Fibroblast of lung (primary cell): ENCODE results near the gene NOL4L.

ENCODE experiments used
- EZH2 ChIP-seq: IDR thresholded peaks from 2 replicates; pipeline ENCODE4 v1.5.1; 2012; ENCODE audit warnings: low read length, control low read depth, mild to moderate bottlenecking; ENCODE audit errors: missing control alignments
- TF ChIP-seq, protein P1 (sequence below), 2 donors: IDR thresholded peaks in 1 of 2; conservative IDR thresholded peaks in 1 of 2; 1 replicate in 1 of 2; 2 replicates in 1 of 2; pipeline ENCODE4 v1.5.1; 2011 to 2012; ENCODE audit warnings: low read length in 2 of 2, control low read depth in 1 of 2, inconsistent platforms in 1 of 2, low read depth in 1 of 2, mild to moderate bottlenecking in 1 of 2

DNA sequence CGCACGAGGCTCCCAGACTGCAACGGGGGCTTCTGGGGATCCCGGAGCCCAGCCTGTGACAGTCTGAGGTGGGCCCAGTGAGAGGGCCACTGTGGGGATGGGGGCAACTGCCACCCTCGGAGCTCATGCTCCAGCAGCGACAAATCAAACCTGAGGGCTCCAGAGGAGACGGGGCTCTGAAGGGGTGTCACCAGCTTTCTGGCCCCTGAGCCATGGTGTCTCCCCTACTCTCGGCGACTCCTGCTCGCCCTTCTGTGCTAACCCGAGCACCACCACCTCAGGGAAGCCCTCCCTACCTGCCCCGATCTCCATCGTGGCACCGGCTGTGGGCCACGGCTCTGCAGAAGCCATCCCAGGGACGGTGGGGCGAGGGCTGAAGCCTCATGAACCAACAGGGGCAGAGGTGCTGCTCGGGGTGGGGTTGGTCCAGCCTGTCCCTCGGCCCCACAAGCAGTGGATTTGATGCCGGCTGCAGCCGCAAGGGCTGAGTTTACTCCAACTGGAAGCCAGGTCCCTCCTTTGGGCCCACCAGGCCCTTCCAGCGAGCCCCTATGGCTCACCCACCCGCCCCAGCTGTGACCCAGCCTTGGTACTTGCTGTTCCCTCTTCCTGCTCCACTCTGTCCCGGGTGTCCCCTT lies 124.3 kb downstream of the NOL4L start:
- TF ChIP-seq EZH2: no peak
- TF ChIP-seq, protein P1, sequence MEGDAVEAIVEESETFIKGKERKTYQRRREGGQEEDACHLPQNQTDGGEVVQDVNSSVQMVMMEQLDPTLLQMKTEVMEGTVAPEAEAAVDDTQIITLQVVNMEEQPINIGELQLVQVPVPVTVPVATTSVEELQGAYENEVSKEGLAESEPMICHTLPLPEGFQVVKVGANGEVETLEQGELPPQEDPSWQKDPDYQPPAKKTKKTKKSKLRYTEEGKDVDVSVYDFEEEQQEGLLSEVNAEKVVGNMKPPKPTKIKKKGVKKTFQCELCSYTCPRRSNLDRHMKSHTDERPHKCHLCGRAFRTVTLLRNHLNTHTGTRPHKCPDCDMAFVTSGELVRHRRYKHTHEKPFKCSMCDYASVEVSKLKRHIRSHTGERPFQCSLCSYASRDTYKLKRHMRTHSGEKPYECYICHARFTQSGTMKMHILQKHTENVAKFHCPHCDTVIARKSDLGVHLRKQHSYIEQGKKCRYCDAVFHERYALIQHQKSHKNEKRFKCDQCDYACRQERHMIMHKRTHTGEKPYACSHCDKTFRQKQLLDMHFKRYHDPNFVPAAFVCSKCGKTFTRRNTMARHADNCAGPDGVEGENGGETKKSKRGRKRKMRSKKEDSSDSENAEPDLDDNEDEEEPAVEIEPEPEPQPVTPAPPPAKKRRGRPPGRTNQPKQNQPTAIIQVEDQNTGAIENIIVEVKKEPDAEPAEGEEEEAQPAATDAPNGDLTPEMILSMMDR (conservative IDR thresholded peaks at IDR 0.05 in 1 of 2, IDR thresholded peaks at IDR 0.05 in 1 of 2; ENCODE audit: low read depth in 1 of 2, low read length in 2 of 2): no peak
